A375 (cell line): ENCODE data around the gene IRX2. TPM values are rescaled to one million over a fixed set of nuclear protein-coding genes. Genes with fewer than 3 reads are reported as not detected.

Experiments used
- total RNA-seq: library from RNA; depleted of rRNA; stranded (reverse); fragments of >200 nt; shearing (Covaris generic); gene quantifications from 2 replicates; pipeline ENCODE4 v1.2.3, GENCODE V29; 2014; rRNA removed

Gene IRX2
- total RNA-seq, result not detected in 2 replicates

DNA sequence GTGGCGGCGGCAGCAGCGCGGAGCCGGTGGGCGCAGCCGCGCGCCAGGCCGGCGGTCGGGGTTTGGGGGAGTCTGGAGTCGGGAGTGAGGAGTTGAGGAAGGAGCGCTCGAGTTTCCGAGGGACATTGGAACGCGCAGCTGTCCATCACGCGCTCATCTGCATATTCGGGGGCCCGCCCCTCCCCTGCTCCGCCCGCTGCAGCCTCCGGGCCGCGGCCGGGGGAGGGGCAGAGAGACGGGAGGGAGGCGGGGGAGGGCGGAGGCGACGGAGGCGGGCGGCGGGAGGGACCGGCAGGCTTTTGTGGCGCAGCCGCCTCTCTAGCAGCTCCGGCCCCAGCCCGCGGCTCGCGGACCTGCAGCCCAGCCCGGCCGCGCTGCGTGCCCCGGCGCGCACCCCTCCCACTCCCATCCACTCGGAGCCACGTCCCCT is at the start of gene IRX2:
Gene IRX2, minus strand, starts transcription at position 86 of the 430 bp plus-strand sequence. CDS start 264 bp downstream, outside the sequence.

